Measurements from ENCODE around the gene APOBEC3F. TPM values are rescaled to one million over a fixed set of nuclear protein-coding genes. Genes with fewer than 3 reads are reported as not detected.

The APOBEC3F gene
- total RNA-seq, 1 donor from 2014 or later: 5.3 TPM

GRCh38 chr22:39087098-39087497 is 46.4 kb downstream of the APOBEC3F start:
- Mint-ChIP-seq H3K36me3 (ENCODE audit: low read depth) (no peaks in the 10 kb centered on the region), H3K4me3 (ENCODE audit: unreplicated experiment) (no peak overlapping the region), H3K9me3 (ENCODE audit: low read depth) (no peaks in the 10 kb centered on the region), H3K27ac (ENCODE audit: unreplicated experiment) (no peak overlapping the region), H3K27me3 (ENCODE audit: low read depth) (peaks cover 12% of the 10 kb centered on the region), H3K4me1 (ENCODE audit: low read depth) (no peaks in the 10 kb centered on the region)
- TF ChIP-seq CTCF (IDR thresholded peaks at IDR 0.05): no peak
- DNase-seq (ENCODE audit: low spot score): no peak

GRCh38 chr22:39087881-39088684 is 47.4 kb downstream of the APOBEC3F start:
- no peak for TF ChIP-seq CTCF (IDR thresholded peaks at IDR 0.05)
- no peak overlapping the region for H3K4me3 Mint-ChIP-seq (ENCODE audit: unreplicated experiment)
- H3K27ac Mint-ChIP-seq (ENCODE audit: unreplicated experiment): no peak overlapping the region
- no peaks in the 10 kb centered on the region for H3K36me3 Mint-ChIP-seq (ENCODE audit: low read depth)
- H3K9me3 Mint-ChIP-seq (ENCODE audit: low read depth): no peaks in the 10 kb centered on the region
- peaks cover 18% of the 10 kb centered on the region for H3K27me3 Mint-ChIP-seq (ENCODE audit: low read depth)
- no peak for DNase-seq (ENCODE audit: low spot score)
- H3K4me1 Mint-ChIP-seq (ENCODE audit: low read depth): no peaks in the 10 kb centered on the region

- Mint-ChIP-seq H3K27me3 (ENCODE audit: low read depth) (peaks cover 18% of the 10 kb centered on the region), H3K27ac (ENCODE audit: unreplicated experiment) (no peak overlapping the region), H3K9me3 (ENCODE audit: low read depth) (no peaks in the 10 kb centered on the region), H3K36me3 (ENCODE audit: low read depth) (no peaks in the 10 kb centered on the region), H3K4me3 (ENCODE audit: unreplicated experiment) (no peak overlapping the region), H3K4me1 (ENCODE audit: low read depth) (no peaks in the 10 kb centered on the region)
- no peak for DNase-seq (ENCODE audit: low spot score)
- no peak for TF ChIP-seq CTCF (IDR thresholded peaks at IDR 0.05)
Observed at GRCh38 chr22:39088685-39089032, 48.0 kb downstream of the APOBEC3F start.

- no peaks in the 10 kb centered on the region for H3K9me3 Mint-ChIP-seq (ENCODE audit: low read depth)
- no peaks in the 10 kb centered on the region for H3K4me1 Mint-ChIP-seq (ENCODE audit: low read depth)
- no peaks in the 10 kb centered on the region for H3K36me3 Mint-ChIP-seq (ENCODE audit: low read depth)
- H3K27ac Mint-ChIP-seq (ENCODE audit: unreplicated experiment): no peak overlapping the region
- no peak overlapping the region for H3K4me3 Mint-ChIP-seq (ENCODE audit: unreplicated experiment)
- TF ChIP-seq CTCF (IDR thresholded peaks at IDR 0.05): no peak
- no peak for DNase-seq (ENCODE audit: low spot score)
- peaks cover 18% of the 10 kb centered on the region for H3K27me3 Mint-ChIP-seq (ENCODE audit: low read depth)
Observed at GRCh38 chr22:39089928-39090327, 49.3 kb downstream of the APOBEC3F start.

- Mint-ChIP-seq H3K9me3 (ENCODE audit: low read depth) (no peaks in the 10 kb centered on the region), H3K36me3 (ENCODE audit: low read depth) (no peaks in the 10 kb centered on the region), H3K27me3 (ENCODE audit: low read depth) (peaks cover 18% of the 10 kb centered on the region), H3K4me1 (ENCODE audit: low read depth) (no peaks in the 10 kb centered on the region), H3K4me3 (ENCODE audit: unreplicated experiment) (no peak overlapping the region), H3K27ac (ENCODE audit: unreplicated experiment) (no peak overlapping the region)
- no peak for TF ChIP-seq CTCF (IDR thresholded peaks at IDR 0.05)
- DNase-seq (ENCODE audit: low spot score): no peak
Observed at GRCh38 chr22:39090426-39091064, 49.9 kb downstream of the APOBEC3F start.
